GM12864 (cell line): ENCODE data around the gene CHRNG.

ENCODE experiments used
- DNase-seq: peaks from one replicate; pipeline ENCODE4 v3.0.0-alpha.2; 2011; ENCODE audit warnings: low read depth
- H3K4me3 ChIP-seq: 2 replicates; pipeline ENCODE4 v1.5.1; 2011; ENCODE audit warnings: mild to moderate bottlenecking, low read depth, low read length, control low read depth
- CTCF ChIP-seq: IDR thresholded peaks from 2 replicates; pipeline ENCODE4 v1.5.1; 2011; ENCODE audit warnings: low read depth, mild to moderate bottlenecking, moderate library complexity, low read length, control low read depth, inconsistent platforms; ENCODE audit errors: missing control alignments

Gene CHRNG

DNA sequence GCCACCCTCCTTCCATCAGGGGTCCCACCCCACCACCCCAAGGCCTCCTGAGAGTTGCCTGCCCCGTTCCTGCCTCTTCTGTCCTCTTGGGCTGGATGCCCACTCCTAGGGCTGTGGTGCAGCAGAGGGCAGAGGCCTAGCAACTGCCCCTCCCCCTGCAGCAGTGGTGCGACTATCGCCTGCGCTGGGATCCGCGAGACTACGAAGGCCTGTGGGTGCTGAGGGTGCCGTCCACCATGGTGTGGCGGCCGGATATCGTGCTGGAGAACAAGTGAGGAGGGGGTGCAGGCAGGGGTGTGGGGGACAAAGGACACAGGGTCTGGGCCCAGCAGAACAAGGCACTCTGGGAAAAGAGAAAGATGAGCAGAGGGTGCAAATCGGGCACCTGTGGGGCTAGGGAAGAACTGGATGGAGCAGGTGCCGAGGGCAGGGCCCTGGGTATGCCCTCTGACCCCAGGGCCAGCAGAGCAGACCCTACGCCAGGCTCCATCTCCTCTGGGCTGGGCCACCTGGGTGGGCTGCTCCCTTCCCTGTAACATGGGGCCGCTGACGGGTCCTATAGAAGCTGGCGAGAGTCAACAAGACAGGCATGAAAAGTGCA, 1.0 kb downstream of the CHRNG start:
- no peak for TF ChIP-seq CTCF

DNA sequence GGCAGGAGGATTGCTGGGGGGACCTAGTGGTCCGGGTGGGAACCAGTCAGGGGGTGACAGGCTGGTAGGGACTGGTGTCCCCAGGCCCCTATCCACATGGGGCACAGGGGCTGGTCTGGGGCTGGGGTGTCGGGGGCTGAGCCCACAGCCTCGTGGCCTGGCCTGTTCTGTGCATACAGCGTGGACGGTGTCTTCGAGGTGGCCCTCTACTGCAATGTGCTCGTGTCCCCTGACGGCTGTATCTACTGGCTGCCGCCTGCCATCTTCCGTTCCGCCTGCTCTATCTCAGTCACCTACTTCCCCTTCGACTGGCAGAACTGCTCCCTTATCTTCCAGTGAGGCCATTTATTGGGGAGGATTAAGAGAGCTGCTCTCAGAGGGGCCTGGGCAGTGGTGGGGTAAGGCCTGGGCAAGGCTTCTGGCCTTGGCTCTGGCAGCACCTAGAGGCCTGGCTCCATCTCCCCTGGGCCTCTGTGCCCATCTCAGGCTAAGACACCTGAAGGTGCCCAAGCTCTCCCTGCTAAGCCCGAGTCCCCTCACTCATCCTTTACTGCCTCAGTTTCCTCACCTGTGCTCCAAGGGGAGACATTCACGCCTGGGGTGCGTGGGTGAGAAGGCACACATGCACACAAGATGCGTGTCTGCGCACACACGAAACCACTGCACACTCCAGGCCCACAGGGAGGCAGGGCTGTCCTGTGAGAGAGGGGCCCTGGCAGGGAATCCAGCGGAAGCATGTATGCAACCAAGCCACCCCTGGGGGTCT, 1.9 kb downstream of the CHRNG start:
- no peak for DNase-seq
- TF ChIP-seq CTCF: no peak
- no peak overlapping the region for H3K4me3 ChIP-seq

More for the DNA sequence above, 1.0 kb downstream of the CHRNG start:
- no peak overlapping the region for H3K4me3 ChIP-seq
- no peak for DNase-seq

DNA sequence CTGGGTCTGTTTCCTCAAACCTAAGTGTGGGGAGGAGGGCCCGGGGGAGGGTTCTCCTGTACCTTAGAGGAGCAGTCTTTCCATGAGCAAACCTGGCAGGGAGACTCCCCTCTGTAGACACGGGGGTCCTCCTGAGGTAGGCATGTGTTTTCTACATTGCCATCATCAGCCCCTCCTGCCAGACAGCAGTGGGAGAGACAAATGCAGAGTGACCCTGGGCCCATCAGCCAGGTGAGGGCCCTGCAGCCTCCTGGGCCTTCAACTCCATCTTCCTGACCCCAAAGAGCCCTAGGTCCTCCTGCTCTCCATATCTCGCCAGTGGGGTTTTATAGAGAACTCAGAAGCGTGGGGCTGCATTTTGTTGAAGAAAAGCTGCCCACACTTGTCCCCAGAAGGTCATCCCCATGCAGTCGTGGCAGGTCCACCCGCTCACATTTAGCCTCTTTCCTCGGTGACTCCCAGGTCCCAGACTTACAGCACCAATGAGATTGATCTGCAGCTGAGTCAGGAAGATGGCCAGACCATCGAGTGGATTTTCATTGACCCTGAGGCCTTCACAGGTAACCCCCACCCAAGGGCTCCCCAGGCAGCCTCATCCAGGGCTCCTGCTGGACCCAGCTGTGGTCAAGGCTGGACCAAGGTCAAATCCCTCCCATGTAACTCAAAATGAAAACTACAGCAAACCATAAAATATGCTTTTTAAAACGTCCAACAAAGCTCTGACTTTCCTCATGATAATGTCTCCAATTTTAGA, 2.6 kb downstream of the CHRNG start:
- no peak for TF ChIP-seq CTCF
- DNase-seq: no peak
- H3K4me3 ChIP-seq: no peak overlapping the region

DNA sequence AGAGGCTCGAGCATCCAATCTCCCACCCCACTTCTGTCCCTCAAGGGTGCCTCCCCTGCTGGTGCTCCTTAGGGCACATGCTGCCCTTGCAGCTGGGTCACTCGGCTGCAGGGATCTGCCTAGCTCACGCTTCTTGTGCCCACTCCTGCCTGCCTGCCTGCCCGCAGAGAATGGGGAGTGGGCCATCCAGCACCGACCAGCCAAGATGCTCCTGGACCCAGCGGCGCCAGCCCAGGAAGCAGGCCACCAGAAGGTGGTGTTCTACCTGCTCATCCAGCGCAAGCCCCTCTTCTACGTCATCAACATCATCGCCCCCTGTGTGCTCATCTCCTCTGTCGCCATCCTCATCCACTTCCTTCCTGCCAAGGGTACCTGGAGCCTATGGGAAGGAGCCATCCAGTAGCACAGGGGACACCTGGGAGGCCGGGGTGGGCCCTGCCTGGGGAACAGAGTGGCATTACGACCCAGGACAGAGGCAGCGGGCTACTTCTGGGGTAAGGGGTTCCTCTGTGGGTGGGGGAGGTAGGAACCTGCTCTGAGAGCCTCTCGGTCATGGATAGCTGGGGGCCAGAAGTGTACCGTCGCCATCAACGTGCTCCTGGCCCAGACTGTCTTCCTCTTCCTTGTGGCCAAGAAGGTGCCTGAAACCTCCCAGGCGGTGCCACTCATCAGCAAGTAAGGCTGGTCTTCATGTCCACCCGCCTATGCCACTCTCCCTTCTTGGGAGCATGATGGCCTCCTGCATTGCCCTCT, 3.4 kb downstream of the CHRNG start:
- TF ChIP-seq CTCF: no peak
- DNase-seq: no peak
- H3K4me3 ChIP-seq: no peak overlapping the region

DNA sequence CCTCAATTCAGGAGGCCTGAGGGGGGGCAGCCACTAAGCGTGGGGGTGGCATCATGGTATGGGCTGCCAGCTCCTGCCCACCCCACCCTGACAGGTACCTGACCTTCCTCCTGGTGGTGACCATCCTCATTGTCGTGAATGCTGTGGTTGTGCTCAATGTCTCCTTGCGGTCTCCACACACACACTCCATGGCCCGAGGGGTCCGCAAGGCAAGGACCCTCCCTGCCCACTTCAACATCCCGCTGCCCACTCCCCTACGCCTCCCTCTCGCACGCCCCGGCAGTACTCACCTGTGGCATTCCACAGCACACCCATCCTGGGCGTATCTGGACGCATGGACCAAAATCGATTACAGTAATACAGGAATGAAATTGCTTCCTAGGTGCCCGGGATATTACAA, 4.0 kb downstream of the CHRNG start:
- TF ChIP-seq CTCF: no peak
- no peak for DNase-seq
- no peak overlapping the region for H3K4me3 ChIP-seq

- no peak overlapping the region for H3K4me3 ChIP-seq
- TF ChIP-seq CTCF: no peak
- no peak for DNase-seq
Observed at GRCh38 chr2:232543928-232544631, 4.6 kb downstream of the CHRNG start.
